IMR-90 (cell line): ENCODE measurements around the gene TAF10. TPM values are rescaled to one million over a fixed set of nuclear protein-coding genes. Genes with fewer than 3 reads are reported as not detected.

Experiments
- ATAC-seq: fragments of 200-7000 bp; cut with Tn5 transposase; 2 replicates; pipeline ENCODE4 v1.9.1; 2020; ENCODE audit warnings: low read depth, mild to moderate bottlenecking, moderate library complexity
- BruUV-seq: library from RNA; stranded (reverse); fragments of 400-500 nt; replicated peaks from 2 replicates; lab custom pipeline; 2021; lab: Mats Ljungman, UMichigan
- CTCF ChIA-PET: fragments of 300-600 bp; formaldehyde crosslinking; extraction: SDS; loops from one replicate; lab custom pipeline; 2021; ENCODE audit warnings: antibody characterized with exemption; lab: Yijun Ruan, JAX
- POLR2A ChIA-PET: fragments of 300-600 bp; sonication (Branson Sonifier 250); formaldehyde crosslinking; loops from one replicate; lab custom pipeline; 2022; ENCODE audit warnings: antibody characterized with exemption; ENCODE audit not compliant: unreplicated experiment; lab: Charles Lee
- DNase-seq: peaks from one replicate; pipeline ENCODE4 v3.0.0; 2013
- H2AFZ ChIP-seq: replicated peaks from 2 replicates; pipeline ENCODE3; 2013; ENCODE audit warnings: low read length, mild to moderate bottlenecking; ENCODE audit not compliant: poor library complexity
- H2AK5ac ChIP-seq: 2 replicates; pipeline ENCODE4 v1.6.1; 2013; ENCODE audit warnings: low read depth, low read length, inconsistent platforms
- H2AK9ac ChIP-seq: replicated peaks from 2 replicates; pipeline ENCODE3; 2013; ENCODE audit warnings: mild to moderate bottlenecking, low read depth, low read length, moderate library complexity; ENCODE audit not compliant: poor library complexity
- H2BK120ac ChIP-seq: 2 replicates; pipeline ENCODE4 v1.6.1; 2013; ENCODE audit warnings: low read depth, low read length, inconsistent platforms
- H2BK15ac ChIP-seq: 3 replicates; pipeline ENCODE4 v1.6.1; 2013; ENCODE audit warnings: low read depth, low read length, inconsistent platforms
- H2BK20ac ChIP-seq: 2 replicates; pipeline ENCODE4 v1.6.1; 2013; ENCODE audit warnings: low read depth, mild to moderate bottlenecking, inconsistent platforms, low read length, moderate library complexity
- H2BK5ac ChIP-seq: 2 replicates; pipeline ENCODE4 v1.6.1; 2013; ENCODE audit warnings: mild to moderate bottlenecking, low read depth, low read length, inconsistent platforms; ENCODE audit not compliant: poor library complexity, severe bottlenecking
- H3K14ac ChIP-seq: replicated peaks from 2 replicates; pipeline ENCODE4 v1.6.1; 2013; ENCODE audit warnings: low read depth, low read length, inconsistent platforms
- H3K18ac ChIP-seq: 2 replicates; pipeline ENCODE4 v1.6.1; 2013; ENCODE audit warnings: low read depth, low read length, control low read depth
- H3K23ac ChIP-seq: 2 replicates; pipeline ENCODE4 v1.6.1; 2013; ENCODE audit warnings: low read depth, low read length, inconsistent platforms
- H3K27ac ChIP-seq: 2 replicates; pipeline ENCODE4 v1.5.1; 2013; ENCODE audit warnings: mild to moderate bottlenecking, control low read depth, low read length; ENCODE audit not compliant: insufficient read depth
- H3K27me3 ChIP-seq: 2 replicates; pipeline ENCODE4 v1.6.1; 2013; ENCODE audit warnings: low read length; ENCODE audit not compliant: control insufficient read depth, insufficient read depth
- H3K36me3 ChIP-seq: 2 replicates; pipeline ENCODE4 v1.6.1; 2013; ENCODE audit warnings: low read length, mixed read lengths; ENCODE audit not compliant: control insufficient read depth, insufficient read depth
- H3K4ac ChIP-seq: 2 replicates; pipeline ENCODE4 v1.6.1; 2013; ENCODE audit warnings: low read depth, low read length, inconsistent platforms
- H3K4me1 ChIP-seq: 2 replicates; pipeline ENCODE4 v1.6.1; 2013; ENCODE audit warnings: low read length, mixed read lengths; ENCODE audit not compliant: control insufficient read depth, insufficient read depth
- H3K4me2 ChIP-seq: 2 replicates; pipeline ENCODE4 v1.6.1; 2013; ENCODE audit warnings: low read depth, mild to moderate bottlenecking, control low read depth, low read length, moderate library complexity
- H3K4me3 ChIP-seq: 2 replicates; pipeline ENCODE4 v1.5.1; 2013; ENCODE audit warnings: low read depth, mild to moderate bottlenecking, control low read depth, low read length, moderate library complexity; ENCODE audit not compliant: insufficient read depth
- H3K56ac ChIP-seq: 2 replicates; pipeline ENCODE4 v1.6.1; 2013; ENCODE audit warnings: low read length, inconsistent platforms; ENCODE audit not compliant: insufficient read depth; ENCODE audit errors: extremely low read depth
- H3K79me1 ChIP-seq, 2 experiments: 2 replicates each; pipeline ENCODE4 v1.6.1; 2013; ENCODE audit warnings: low read length in 2 of 2, inconsistent platforms in 1 of 2, low read depth in 1 of 2
- H3K9ac ChIP-seq: 2 replicates; pipeline ENCODE4 v1.6.1; 2013; ENCODE audit warnings: low read depth, low read length, control low read depth
- H3K9me1 ChIP-seq: 2 replicates; pipeline ENCODE4 v1.6.1; 2013; ENCODE audit warnings: low read length, inconsistent platforms; ENCODE audit not compliant: insufficient read depth
- H3K9me3 ChIP-seq: 2 replicates; pipeline ENCODE4 v1.6.1; 2013; ENCODE audit warnings: low read length; ENCODE audit not compliant: control insufficient read depth, insufficient read depth
- H4K20me1 ChIP-seq: 2 replicates; pipeline ENCODE4 v1.6.1; 2013; ENCODE audit warnings: low read length, inconsistent platforms; ENCODE audit not compliant: insufficient read depth
- H4K5ac ChIP-seq: 2 replicates; pipeline ENCODE4 v1.6.1; 2013; ENCODE audit warnings: mild to moderate bottlenecking, low read depth, low read length, control low read depth
- H4K8ac ChIP-seq, 2 experiments: 2 replicates each; pipeline ENCODE4 v1.6.1; 2013; ENCODE audit warnings: low read depth in 2 of 2, low read length in 2 of 2, control low read depth in 1 of 2, inconsistent platforms in 1 of 2
- H4K91ac ChIP-seq: 2 replicates; pipeline ENCODE4 v1.6.1; 2013; ENCODE audit warnings: low read depth, low read length, inconsistent platforms; ENCODE audit not compliant: insufficient read depth
- BHLHE40 ChIP-seq: fragments of 150-350 bp; IDR thresholded peaks from 2 replicates; pipeline ENCODE4 v1.6.1; 2016; ENCODE audit warnings: mild to moderate bottlenecking, low read depth, low read length
- CEBPB ChIP-seq: IDR thresholded peaks from 2 replicates; pipeline ENCODE4 v1.6.1; 2012; ENCODE audit warnings: low read depth, low read length, improper control_type of control experiment
- CHD1 ChIP-seq: IDR thresholded peaks from 2 replicates; pipeline ENCODE4 v1.6.1; 2012; ENCODE audit warnings: low read depth, low read length, improper control_type of control experiment
- FOS ChIP-seq: fragments of 150-350 bp; IDR thresholded peaks from 2 replicates; pipeline ENCODE4 v1.6.1; 2016; ENCODE audit warnings: low read depth, low read length
- MAFK ChIP-seq: IDR thresholded peaks from 2 replicates; pipeline ENCODE4 v1.6.1; 2012; ENCODE audit warnings: low read depth, low read length, improper control_type of control experiment
- MAZ ChIP-seq: IDR thresholded peaks from 2 replicates; pipeline ENCODE4 v1.6.1; 2012; ENCODE audit warnings: low read depth, mild to moderate bottlenecking, low read length, improper control_type of control experiment, moderate library complexity, borderline replicate concordance
- MXI1 ChIP-seq: IDR thresholded peaks from 2 replicates; pipeline ENCODE4 v1.6.1; 2012; ENCODE audit warnings: low read depth, mild to moderate bottlenecking, low read length, moderate library complexity, borderline replicate concordance
- NFE2L2 ChIP-seq: fragments of 150-350 bp; IDR thresholded peaks from 2 replicates; pipeline ENCODE4 v1.6.1; 2016; ENCODE audit warnings: low read depth, mild to moderate bottlenecking, low read length
- POLR2A ChIP-seq: IDR thresholded peaks from 2 replicates; pipeline ENCODE4 v1.6.1; 2012; ENCODE audit warnings: mild to moderate bottlenecking, low read depth, low read length
- RAD21 ChIP-seq: IDR thresholded peaks from 2 replicates; pipeline ENCODE4 v1.6.1; 2012; ENCODE audit warnings: low read length, improper control_type of control experiment
- RCOR1 ChIP-seq: IDR thresholded peaks from 2 replicates; pipeline ENCODE4 v1.6.1; 2012; ENCODE audit warnings: mild to moderate bottlenecking, low read length, improper control_type of control experiment; ENCODE audit not compliant: insufficient replicate concordance
- SMC3 ChIP-seq: fragments of 150-350 bp; IDR thresholded peaks from 2 replicates; pipeline ENCODE4 v1.6.1; 2016; ENCODE audit warnings: low read depth, mild to moderate bottlenecking, antibody characterized with exemption, low read length, moderate library complexity
- WGBS, 2 experiments: methylation state at CpG; one replicate each; pipeline versions ENCODE4 v1.1.5 to v1.1.7; 2013; ENCODE audit warnings: missing lambda C conversion rate in 2 of 2; ENCODE audit not compliant: insufficient read length in 1 of 2; ENCODE audit errors: extremely low coverage in 2 of 2; 5-methylcytosine and 5-hydroxymethylcytosine counted together
- dilution Hi-C: fragments of 300-500 bp; cut with HindIII; formaldehyde crosslinking; loops from one replicate; pipeline ENCODE4 v1.14.3; 2018; ENCODE audit warnings: low sequenced_read_pairs; ENCODE audit not compliant: unreplicated experiment
- in situ Hi-C: fragments of 300-500 bp; cut with MboI; formaldehyde crosslinking; loops from 3 replicates; pipeline ENCODE4 v1.14.3; 2019; ENCODE audit warnings: low sequenced_read_pairs, inconsistent platforms, mixed read lengths
- intact Hi-C: fragments of 100-400 bp; cut with micrococcal nuclease; formaldehyde crosslinking; loops from 2 replicates; pipeline ENCODE4 v1.10.0; 2022
- polyA plus RNA-seq, 3 experiments: library from polyadenylated mRNA; depleted of rRNA; stranded (reverse); fragments of >200 nt; gene quantifications; 2 replicates each; pipeline ENCODE4 v1.2.3, GENCODE V29; 2012; ENCODE audit warnings: low replicate concordance in 1 of 3
- total RNA-seq: library from RNA; depleted of rRNA; stranded (reverse); fragments of >200 nt; gene quantifications from 2 replicates; pipeline ENCODE4 v1.2.3, GENCODE V29; 2012
- TF ChIP-seq, protein P1 (sequence below): fragments of 150-350 bp; IDR thresholded peaks from 2 replicates; pipeline ENCODE4 v1.6.1; 2017; ENCODE audit warnings: mild to moderate bottlenecking, antibody characterized with exemption, low read length, low read depth
- TF ChIP-seq, protein P2 (sequence below): conservative IDR thresholded peaks from 2 replicates; pipeline ENCODE4 v1.5.1; 2012; ENCODE audit warnings: mild to moderate bottlenecking, low read depth, low read length, improper control_type of control experiment

The TAF10 gene
- total and polyA plus RNA-seq, 2 of the 4 experiments (the other 2 are of a cell fraction), result 18.6 to 132 TPM

DNA sequence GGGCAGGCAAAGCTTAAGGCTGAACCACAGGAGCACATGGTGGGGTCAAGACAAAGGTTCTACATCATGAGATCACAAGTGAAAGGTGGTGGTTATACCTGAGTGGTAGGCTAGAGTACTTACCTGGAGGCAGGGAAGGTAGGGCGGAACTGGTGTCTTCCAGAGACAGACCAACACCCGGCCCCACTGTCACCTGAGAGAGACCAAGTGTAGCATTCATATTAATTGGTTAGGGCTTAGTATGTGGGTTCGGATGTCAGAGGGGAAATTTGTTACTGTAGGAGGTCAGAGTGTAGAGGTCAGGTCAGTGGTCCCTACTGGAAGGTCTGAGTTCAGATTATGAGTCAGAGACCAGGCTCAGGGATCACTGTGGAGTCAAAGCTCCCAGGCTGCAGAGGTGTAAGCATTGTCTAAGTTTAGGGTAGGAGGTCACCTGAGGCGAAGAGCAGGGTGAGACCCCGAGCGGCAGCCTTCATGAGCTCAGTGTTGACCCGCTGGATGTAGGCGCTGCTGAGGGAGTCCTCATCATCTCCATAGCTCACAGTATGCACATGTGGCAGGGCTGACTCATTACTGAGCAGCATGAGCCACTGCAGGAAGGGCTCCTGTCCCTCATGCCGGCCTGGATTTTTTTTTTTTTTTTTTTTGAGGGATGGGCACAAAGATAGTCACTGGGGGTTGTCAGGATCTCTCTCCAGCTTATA, 4.0 kb upstream of the TAF10 start:
- Histone ChIP-seq H3K27ac (no peak overlapping the region), H3K23ac (no peak overlapping the region), H3K18ac (no peak overlapping the region), H3K9me1 (peaks cover 19% of the 10 kb centered on the region), H2AK9ac (no peak overlapping the region), H3K14ac (no peak overlapping the region), H3K36me3 (peaks cover 29% of the 10 kb centered on the region), H3K27me3 (no peaks in the 10 kb centered on the region), H4K8ac (0 out of 4 replicates have a peak overlapping the region, but pooled peaks of 1 of the 2 experiments have one; percentile 19), H3K4ac (peak overlapping the region; percentile 38; the same call in 1 of the 2 replicates), H3K4me3 (no peak overlapping the region), H2AK5ac (peak overlapping the region; percentile 30; the same call in 1 of the 2 replicates), H2BK120ac (no peak overlapping the region), H2AFZ (no peak overlapping the region), H3K4me2 (no peak overlapping the region), H2BK5ac (no peak overlapping the region), H3K4me1 (peaks cover 14% of the 10 kb centered on the region), H2BK15ac (no peak overlapping the region), H2BK20ac (no peak overlapping the region), H3K9ac (no peak overlapping the region), H3K56ac (no peak overlapping the region), H4K20me1 (peaks cover 12% of the 10 kb centered on the region), H3K9me3 (no peaks in the 10 kb centered on the region), H4K5ac (no peak overlapping the region), H4K91ac (no peak overlapping the region; the same call in 1 of the 2 replicates), H3K79me1 (peaks cover 12 to 64% of the 10 kb centered on the region in 2 experiments)
- dilution Hi-C loops, result no loop called here
- intact Hi-C loops, result loop anchor here (5.0 kb wide), 1 partner anchor 141 kb away; no protein-coding TSS in a partner anchor
- 96% methylated on average over 7 of the region's 9 CpGs; no CpG with 5 or more reads in 1 of the 2 experiments for WGBS, 2 experiments
- ChIA-PET POLR2A (no interaction called here), CTCF (interaction anchor here (0.8 kb wide), 1 partner anchor 12 kb away, joined by 3 read pairs; no protein-coding TSS in a partner anchor)
- no TSS peak for BruUV-seq
- peak; percentile 63 for DNase-seq
- ATAC-seq, result no peak
- in situ Hi-C loops, result loop anchor here (5.0 kb wide), 1 partner anchor 66 kb away; the partner anchor contains the start of gene MRPL17
- TF ChIP-seq RCOR1 (no peak), MAZ (no peak), CEBPB (no peak), RAD21 (no peak), MAFK (no peak), POLR2A (no peak), NFE2L2 (no peak), MXI1 (no peak), CHD1 (no peak), SMC3 (no peak), BHLHE40 (no peak), FOS (no peak)
- TF ChIP-seq, protein P1, sequence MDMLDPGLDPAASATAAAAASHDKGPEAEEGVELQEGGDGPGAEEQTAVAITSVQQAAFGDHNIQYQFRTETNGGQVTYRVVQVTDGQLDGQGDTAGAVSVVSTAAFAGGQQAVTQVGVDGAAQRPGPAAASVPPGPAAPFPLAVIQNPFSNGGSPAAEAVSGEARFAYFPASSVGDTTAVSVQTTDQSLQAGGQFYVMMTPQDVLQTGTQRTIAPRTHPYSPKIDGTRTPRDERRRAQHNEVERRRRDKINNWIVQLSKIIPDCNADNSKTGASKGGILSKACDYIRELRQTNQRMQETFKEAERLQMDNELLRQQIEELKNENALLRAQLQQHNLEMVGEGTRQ, result no peak
- TF ChIP-seq, protein P2, sequence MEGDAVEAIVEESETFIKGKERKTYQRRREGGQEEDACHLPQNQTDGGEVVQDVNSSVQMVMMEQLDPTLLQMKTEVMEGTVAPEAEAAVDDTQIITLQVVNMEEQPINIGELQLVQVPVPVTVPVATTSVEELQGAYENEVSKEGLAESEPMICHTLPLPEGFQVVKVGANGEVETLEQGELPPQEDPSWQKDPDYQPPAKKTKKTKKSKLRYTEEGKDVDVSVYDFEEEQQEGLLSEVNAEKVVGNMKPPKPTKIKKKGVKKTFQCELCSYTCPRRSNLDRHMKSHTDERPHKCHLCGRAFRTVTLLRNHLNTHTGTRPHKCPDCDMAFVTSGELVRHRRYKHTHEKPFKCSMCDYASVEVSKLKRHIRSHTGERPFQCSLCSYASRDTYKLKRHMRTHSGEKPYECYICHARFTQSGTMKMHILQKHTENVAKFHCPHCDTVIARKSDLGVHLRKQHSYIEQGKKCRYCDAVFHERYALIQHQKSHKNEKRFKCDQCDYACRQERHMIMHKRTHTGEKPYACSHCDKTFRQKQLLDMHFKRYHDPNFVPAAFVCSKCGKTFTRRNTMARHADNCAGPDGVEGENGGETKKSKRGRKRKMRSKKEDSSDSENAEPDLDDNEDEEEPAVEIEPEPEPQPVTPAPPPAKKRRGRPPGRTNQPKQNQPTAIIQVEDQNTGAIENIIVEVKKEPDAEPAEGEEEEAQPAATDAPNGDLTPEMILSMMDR, result no peak
